ENCODE measurements around the gene PABPN1L. TPM values are rescaled to one million over a fixed set of nuclear protein-coding genes. Genes with fewer than 3 reads are reported as not detected.

PABPN1L gene
- total and polyA plus RNA-seq, 4 donors, result 0.41 to 0.66 TPM; not detected in 2

DNA sequence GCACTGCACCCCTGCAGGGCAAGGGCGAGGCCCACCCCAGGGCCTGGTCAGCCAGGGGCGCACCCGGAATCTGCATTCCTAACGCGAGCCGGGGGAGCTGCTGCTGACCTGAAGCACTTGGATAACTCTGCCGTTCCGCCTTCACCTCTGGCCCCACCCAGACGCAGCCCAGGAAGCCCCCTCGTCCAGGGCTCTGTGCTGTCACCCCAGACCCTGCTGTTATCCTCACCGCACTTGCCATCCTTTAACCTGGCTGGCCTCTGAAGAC lies 13.3 kb upstream of the PABPN1L start:
- Histone ChIP-seq H3K27ac (ENCODE audit: low read depth, low read length) (no peak overlapping the region), H3K4me1 (ENCODE audit: control insufficient read depth, insufficient read depth, low read length) (peaks cover 17% of the 10 kb centered on the region), H3K4me3 (ENCODE audit: low read depth, low read length) (no peak overlapping the region), H3K9me3 (ENCODE audit: control insufficient read depth, insufficient read depth, low read length) (no peaks in the 10 kb centered on the region), H3K36me3 (ENCODE audit: control insufficient read depth, insufficient read depth, low read length) (peaks cover 96% of the 10 kb centered on the region), H3K27me3 (ENCODE audit: control insufficient read depth, insufficient read depth, low read length) (no peaks in the 10 kb centered on the region)
- WGBS (ENCODE audit: insufficient coverage), result 82% methylated on average over 10 of the region's 11 CpGs
- no peak for DNase-seq (ENCODE audit: low read depth in 4 of 6, low spot score in 6 of 6)

GRCh38 chr16:88878967-88879787 lies 12.7 kb upstream of the PABPN1L start:
- Histone ChIP-seq H3K9me3 (ENCODE audit: control insufficient read depth, insufficient read depth, low read length) (no peaks in the 10 kb centered on the region), H3K36me3 (ENCODE audit: control insufficient read depth, insufficient read depth, low read length) (peaks cover 94% of the 10 kb centered on the region), H3K27ac (ENCODE audit: low read depth, low read length) (no peak overlapping the region), H3K4me3 (ENCODE audit: low read depth, low read length) (no peak overlapping the region), H3K4me1 (ENCODE audit: control insufficient read depth, insufficient read depth, low read length) (peaks cover 17% of the 10 kb centered on the region), H3K27me3 (ENCODE audit: control insufficient read depth, insufficient read depth, low read length) (no peaks in the 10 kb centered on the region)
- 90% methylated on average over 45 of the region's 45 CpGs for WGBS (ENCODE audit: insufficient coverage)
- no peak for DNase-seq (ENCODE audit: low read depth in 4 of 6, low spot score in 6 of 6)

GRCh38 chr16:88878356-88878755 lies 11.9 kb upstream of the PABPN1L start:
- peaks cover 93% of the 10 kb centered on the region for H3K36me3 ChIP-seq (ENCODE audit: control insufficient read depth, insufficient read depth, low read length)
- no peak for DNase-seq (ENCODE audit: low read depth in 4 of 6, low spot score in 6 of 6)
- WGBS (ENCODE audit: insufficient coverage), result 94% methylated on average over 20 of the region's 20 CpGs
- no peak overlapping the region for H3K27ac ChIP-seq (ENCODE audit: low read depth, low read length)
- no peaks in the 10 kb centered on the region for H3K9me3 ChIP-seq (ENCODE audit: control insufficient read depth, insufficient read depth, low read length)
- H3K27me3 ChIP-seq (ENCODE audit: control insufficient read depth, insufficient read depth, low read length), result no peaks in the 10 kb centered on the region
- peaks cover 17% of the 10 kb centered on the region for H3K4me1 ChIP-seq (ENCODE audit: control insufficient read depth, insufficient read depth, low read length)
- no peak overlapping the region for H3K4me3 ChIP-seq (ENCODE audit: low read depth, low read length)

GRCh38 chr16:88877564-88878289 lies 11.3 kb upstream of the PABPN1L start:
- 85% methylated on average over 16 of the region's 20 CpGs for WGBS (ENCODE audit: insufficient coverage)
- no peak overlapping the region for H3K4me3 ChIP-seq (ENCODE audit: low read depth, low read length)

GRCh38 chr16:88876942-88877526 lies 10.6 kb upstream of the PABPN1L start:
- peaks cover 17% of the 10 kb centered on the region for H3K4me1 ChIP-seq (ENCODE audit: control insufficient read depth, insufficient read depth, low read length)
- H3K4me3 ChIP-seq (ENCODE audit: low read depth, low read length), result no peak overlapping the region
- WGBS (ENCODE audit: insufficient coverage), result 84% methylated on average over 32 of the region's 33 CpGs
- no peak for DNase-seq (ENCODE audit: low read depth in 4 of 6, low spot score in 6 of 6)
- H3K27ac ChIP-seq (ENCODE audit: low read depth, low read length), result no peak overlapping the region
- H3K36me3 ChIP-seq (ENCODE audit: control insufficient read depth, insufficient read depth, low read length), result peaks cover 86% of the 10 kb centered on the region
- no peaks in the 10 kb centered on the region for H3K9me3 ChIP-seq (ENCODE audit: control insufficient read depth, insufficient read depth, low read length)
- H3K27me3 ChIP-seq (ENCODE audit: control insufficient read depth, insufficient read depth, low read length), result no peaks in the 10 kb centered on the region

More at GRCh38 chr16:88877564-88878289, 11.3 kb upstream of the PABPN1L start:
- Histone ChIP-seq H3K36me3 (ENCODE audit: control insufficient read depth, insufficient read depth, low read length) (peaks cover 90% of the 10 kb centered on the region), H3K9me3 (ENCODE audit: control insufficient read depth, insufficient read depth, low read length) (no peaks in the 10 kb centered on the region), H3K27ac (ENCODE audit: low read depth, low read length) (no peak overlapping the region), H3K4me1 (ENCODE audit: control insufficient read depth, insufficient read depth, low read length) (peaks cover 17% of the 10 kb centered on the region), H3K27me3 (ENCODE audit: control insufficient read depth, insufficient read depth, low read length) (no peaks in the 10 kb centered on the region)
- no peak for DNase-seq (ENCODE audit: low read depth in 4 of 6, low spot score in 6 of 6)

DNA sequence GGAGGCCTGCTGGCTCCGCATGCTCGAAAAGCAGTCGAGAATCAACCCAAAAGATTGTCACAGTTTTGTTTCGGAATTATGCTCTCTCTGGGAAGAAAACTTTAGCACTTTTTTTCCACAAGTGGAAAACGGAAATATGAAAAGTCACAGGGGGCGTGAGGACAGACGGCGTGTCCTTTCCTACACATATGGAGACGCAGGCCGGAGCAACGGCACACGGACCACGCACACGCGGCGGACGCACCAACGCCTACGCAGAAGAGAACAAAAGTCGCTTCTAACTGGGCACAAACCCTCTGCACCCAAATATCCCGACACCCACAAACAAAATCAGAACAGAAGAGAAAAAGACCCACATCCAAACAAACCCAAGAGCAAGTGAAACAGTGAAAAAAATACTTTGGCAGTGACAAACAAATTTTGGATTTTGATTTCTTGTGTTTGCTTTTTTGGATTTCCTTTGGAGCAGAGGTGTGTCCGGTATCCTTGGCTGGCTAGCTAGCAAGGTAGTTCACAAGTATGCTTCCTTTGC lies 9.3 kb upstream of the PABPN1L start:
- H3K9me3 ChIP-seq (ENCODE audit: control insufficient read depth, insufficient read depth, low read length), result no peaks in the 10 kb centered on the region
- no peak for DNase-seq (ENCODE audit: low read depth in 4 of 6, low spot score in 6 of 6)
- WGBS (ENCODE audit: insufficient coverage), result 91% methylated on average over 18 of the region's 22 CpGs
- no peaks in the 10 kb centered on the region for H3K27me3 ChIP-seq (ENCODE audit: control insufficient read depth, insufficient read depth, low read length)
- peaks cover 76% of the 10 kb centered on the region for H3K36me3 ChIP-seq (ENCODE audit: control insufficient read depth, insufficient read depth, low read length)
- H3K27ac ChIP-seq (ENCODE audit: low read depth, low read length), result no peak overlapping the region
- no peak overlapping the region for H3K4me3 ChIP-seq (ENCODE audit: low read depth, low read length)
- H3K4me1 ChIP-seq (ENCODE audit: control insufficient read depth, insufficient read depth, low read length), result peaks cover 18% of the 10 kb centered on the region

DNA sequence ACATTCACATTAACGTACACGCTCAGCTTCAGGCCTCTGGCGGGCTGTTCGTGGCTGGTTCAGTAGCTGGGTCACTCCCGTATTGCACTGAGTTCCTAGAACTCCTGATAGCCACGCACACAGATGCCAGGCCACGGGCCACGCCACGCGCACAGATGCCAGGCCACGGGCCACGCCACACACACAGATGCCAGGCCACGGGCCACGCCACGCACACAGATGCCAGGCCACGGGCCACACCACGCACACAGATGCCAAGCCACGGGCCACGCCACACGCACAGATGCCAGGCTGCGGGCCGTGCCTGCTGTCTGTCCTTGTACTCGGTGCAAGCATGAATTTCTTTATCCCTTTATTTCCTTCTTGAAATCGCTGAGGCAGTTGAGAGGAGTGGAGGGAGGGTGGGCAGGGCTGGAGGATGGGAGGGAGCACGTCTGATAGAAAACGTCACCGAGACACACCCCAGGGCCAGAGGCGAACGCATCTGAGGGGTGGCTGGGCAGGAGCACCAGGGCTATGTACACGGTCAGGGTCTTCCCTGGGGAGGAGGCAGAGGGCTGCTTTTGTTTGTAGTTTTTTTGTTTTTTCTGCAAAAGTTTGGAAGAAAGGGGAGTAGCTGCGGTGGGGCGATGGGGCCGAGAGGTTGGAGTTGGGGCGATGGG lies 8.6 kb upstream of the PABPN1L start:
- WGBS (ENCODE audit: insufficient coverage), result 93% methylated on average over 29 of the region's 34 CpGs
- no peak overlapping the region for H3K4me3 ChIP-seq (ENCODE audit: low read depth, low read length)
- H3K9me3 ChIP-seq (ENCODE audit: control insufficient read depth, insufficient read depth, low read length), result no peaks in the 10 kb centered on the region
- H3K27me3 ChIP-seq (ENCODE audit: control insufficient read depth, insufficient read depth, low read length), result no peaks in the 10 kb centered on the region
- peaks cover 69% of the 10 kb centered on the region for H3K36me3 ChIP-seq (ENCODE audit: control insufficient read depth, insufficient read depth, low read length)
- H3K4me1 ChIP-seq (ENCODE audit: control insufficient read depth, insufficient read depth, low read length), result peaks cover 17% of the 10 kb centered on the region
- H3K27ac ChIP-seq (ENCODE audit: low read depth, low read length), result no peak overlapping the region
- DNase-seq (ENCODE audit: low read depth in 4 of 6, low spot score in 6 of 6), result no peak

- no peaks in the 10 kb centered on the region for H3K9me3 ChIP-seq (ENCODE audit: control insufficient read depth, insufficient read depth, low read length)
- DNase-seq (ENCODE audit: low read depth in 4 of 6, low spot score in 6 of 6), result no peak
- 84% methylated on average over 25 of the region's 25 CpGs for WGBS (ENCODE audit: insufficient coverage)
- no peak overlapping the region for H3K27ac ChIP-seq (ENCODE audit: low read depth, low read length)
- no peaks in the 10 kb centered on the region for H3K27me3 ChIP-seq (ENCODE audit: control insufficient read depth, insufficient read depth, low read length)
- H3K36me3 ChIP-seq (ENCODE audit: control insufficient read depth, insufficient read depth, low read length), result peaks cover 49% of the 10 kb centered on the region
- H3K4me1 ChIP-seq (ENCODE audit: control insufficient read depth, insufficient read depth, low read length), result peaks cover 12% of the 10 kb centered on the region
- H3K4me3 ChIP-seq (ENCODE audit: low read depth, low read length), result no peak overlapping the region
These were observed 6.3 kb upstream of the PABPN1L start for GRCh38 chr16:88872650-88873331.
